Endodermal cell (in vitro differentiated cells): ENCODE measurements around the gene HSF2. TPM values are rescaled to one million over a fixed set of nuclear protein-coding genes. Genes with fewer than 3 reads are reported as not detected.

Experiments
- DNase-seq: peaks from one replicate; pipeline ENCODE4 v3.0.0-alpha.2; 2017
- H3K27ac ChIP-seq: 2 replicates; pipeline ENCODE4 v1.5.1; 2013; ENCODE audit warnings: mild to moderate bottlenecking, low read depth, low read length, moderate library complexity
- H3K27me3 ChIP-seq: 2 replicates; pipeline ENCODE4 v1.6.1; 2013; ENCODE audit warnings: mild to moderate bottlenecking, low read length, moderate library complexity; ENCODE audit not compliant: insufficient read depth, control insufficient read depth, poor library complexity, severe bottlenecking
- H3K36me3 ChIP-seq: 2 replicates; pipeline ENCODE4 v1.7.0; 2013; ENCODE audit warnings: mild to moderate bottlenecking, low read length, moderate library complexity; ENCODE audit not compliant: control insufficient read depth, insufficient read depth
- H3K4me1 ChIP-seq: one replicate; pipeline ENCODE4 v1.7.0; 2013; ENCODE audit warnings: low read length; ENCODE audit not compliant: control insufficient read depth, insufficient read depth
- H3K4me3 ChIP-seq: 2 replicates; pipeline ENCODE4 v1.5.1; 2013; ENCODE audit warnings: mild to moderate bottlenecking, low read length, moderate library complexity
- H3K9ac ChIP-seq: 2 replicates; pipeline ENCODE4 v1.6.1; 2013; ENCODE audit warnings: mild to moderate bottlenecking, low read length, moderate library complexity; ENCODE audit not compliant: poor library complexity, severe bottlenecking; ENCODE audit errors: extremely low read depth
- H3K9me3 ChIP-seq: 2 replicates; pipeline ENCODE4 v1.6.1; 2013; ENCODE audit warnings: mild to moderate bottlenecking, low read length, moderate library complexity; ENCODE audit not compliant: control insufficient read depth
- H3K27ac Mint-ChIP-seq: 2 replicates; pipeline ENCODE4 v1.8.0; 2020; ENCODE audit warnings: mixed read lengths
- H3K27me3 Mint-ChIP-seq: 2 replicates; pipeline ENCODE4 v1.8.0; 2021; ENCODE audit warnings: mild to moderate bottlenecking, mixed read lengths; ENCODE audit not compliant: insufficient read depth
- H3K36me3 Mint-ChIP-seq: 2 replicates; pipeline ENCODE4 v1.8.0; 2020; ENCODE audit warnings: low read depth, mixed read lengths
- H3K4me1 Mint-ChIP-seq: 2 replicates; pipeline ENCODE4 v1.8.0; 2020; ENCODE audit warnings: mixed read lengths
- H3K4me3 Mint-ChIP-seq: 2 replicates; pipeline ENCODE4 v1.8.0; 2020; ENCODE audit warnings: mild to moderate bottlenecking, moderate library complexity, mixed read lengths
- H3K9me3 Mint-ChIP-seq: 2 replicates; pipeline ENCODE4 v1.8.0; 2020; ENCODE audit warnings: mild to moderate bottlenecking, mixed read lengths
- CTCF ChIP-seq: fragments of 200-600 bp; sonication (generic); conservative IDR thresholded peaks from 2 replicates; pipeline ENCODE4 v1.5.0; 2021; ENCODE audit warnings: antibody characterized with exemption, mild to moderate bottlenecking
- WGBS, 2 experiments: methylation state at CpG; one replicate each; pipeline versions ENCODE4 v1.1.5 to v1.1.7; 2013; ENCODE audit warnings: missing lambda C conversion rate in 2 of 2, mixed read lengths in 1 of 2; ENCODE audit not compliant: insufficient coverage in 1 of 2, insufficient read length in 1 of 2; 5-methylcytosine and 5-hydroxymethylcytosine counted together
- total RNA-seq, 2 donors: library from RNA; stranded (reverse); fragmentation: NEBNext Ultra II Directional in 1 of 2; extraction: Animal tissue kit (Norgen Biotek cat#: 25700) in 1 of 2; gene quantifications; 2 replicates in 1 of 2; 3 replicates in 1 of 2; pipeline ENCODE4 v1.2.1, GENCODE V29; 2021

HSF2 gene
- total RNA-seq, 2 donors from 2014 or later, result 21.0 to 34.2 TPM

- peaks cover 80% of the 10 kb centered on the region for H3K27me3 Mint-ChIP-seq
- H3K27me3 ChIP-seq, result peaks cover 45% of the 10 kb centered on the region
Observed at GRCh38 chr6:122381494-122382265, 17.8 kb upstream of the HSF2 start.

GRCh38 chr6:122385857-122386612, 13.4 kb upstream of the HSF2 start:
- Histone ChIP-seq H3K9ac (no peak overlapping the region), H3K9me3 (no peaks in the 10 kb centered on the region), H3K4me3 (no peak overlapping the region), H3K27ac (no peak overlapping the region), H3K4me1 (no peaks in the 10 kb centered on the region), H3K36me3 (no peaks in the 10 kb centered on the region), H3K27me3 (peaks cover 89% of the 10 kb centered on the region)
- Mint-ChIP-seq H3K36me3 (no peaks in the 10 kb centered on the region), H3K27me3 (peaks cover 90% of the 10 kb centered on the region), H3K4me3 (no peak overlapping the region), H3K9me3 (no peaks in the 10 kb centered on the region), H3K4me1 (no peaks in the 10 kb centered on the region), H3K27ac (no peak overlapping the region)
- no peak for DNase-seq
- 63% methylated on average over 3 of the region's 3 CpGs; no CpG with 5 or more reads in 1 of the 2 experiments for WGBS, 2 experiments
- TF ChIP-seq CTCF, result no peak

More at GRCh38 chr6:122381494-122382265, 17.8 kb upstream of the HSF2 start:
- TF ChIP-seq CTCF, result peak; percentile 83
- Histone ChIP-seq H3K4me3 (no peak overlapping the region), H3K9me3 (no peaks in the 10 kb centered on the region), H3K4me1 (no peaks in the 10 kb centered on the region), H3K9ac (no peak overlapping the region), H3K27ac (no peak overlapping the region), H3K36me3 (no peaks in the 10 kb centered on the region)
- Mint-ChIP-seq H3K4me3 (no peak overlapping the region), H3K27ac (no peak overlapping the region), H3K9me3 (peaks cover 3% of the 10 kb centered on the region), H3K4me1 (no peaks in the 10 kb centered on the region), H3K36me3 (no peaks in the 10 kb centered on the region)
- 25 to 32% methylated on average over 5 to 7 of the region's 8 CpGs for WGBS, 2 experiments
- DNase-seq, result peak; percentile 82

GRCh38 chr6:122388945-122389344, 10.5 kb upstream of the HSF2 start:
- H3K9me3 Mint-ChIP-seq, result no peaks in the 10 kb centered on the region
- H3K9me3 ChIP-seq, result no peaks in the 10 kb centered on the region
- H3K27me3 ChIP-seq, result peaks cover 97% of the 10 kb centered on the region
- TF ChIP-seq CTCF, result no peak
- H3K4me3 Mint-ChIP-seq, result no peak overlapping the region
- 60 to 78% methylated on average over 1 to 2 of the region's 2 CpGs for WGBS, 2 experiments
- no peak overlapping the region for H3K9ac ChIP-seq
- H3K36me3 Mint-ChIP-seq, result no peaks in the 10 kb centered on the region
- H3K27ac Mint-ChIP-seq, result no peak overlapping the region
- no peaks in the 10 kb centered on the region for H3K4me1 ChIP-seq
- no peaks in the 10 kb centered on the region for H3K4me1 Mint-ChIP-seq
- peaks cover 88% of the 10 kb centered on the region for H3K27me3 Mint-ChIP-seq
- no peak overlapping the region for H3K27ac ChIP-seq
- no peak overlapping the region for H3K4me3 ChIP-seq
- H3K36me3 ChIP-seq, result no peaks in the 10 kb centered on the region
- no peak for DNase-seq
